Body of pancreas (tissue), 4 donors: ENCODE results near the gene GADD45GIP1. TPM values are rescaled to one million over a fixed set of nuclear protein-coding genes. Genes with fewer than 3 reads are reported as not detected.

ENCODE experiments used
- ATAC-seq: fragments of 150-250 bp; one replicate; pipeline ENCODE4 v1.9.1; 2016
- DNase-seq, 4 donors: peaks; one replicate each; pipeline ENCODE4 v3.0.0-alpha.2; 2019
- H3K27ac ChIP-seq, 4 donors: fragments of 200-600 bp; sonication (generic); 1 replicate in 3 of 4; 2 replicates in 1 of 4; pipeline versions ENCODE4 v1.5.1 to v1.6.1; 2016 to 2019; ENCODE audit warnings: mild to moderate bottlenecking in 1 of 4, mixed read lengths in 1 of 4, moderate library complexity in 1 of 4
- H3K27me3 ChIP-seq, 2 donors: fragments of 200-600 bp; sonication (generic); one replicate each; pipeline ENCODE4 v1.6.0; 2016; ENCODE audit warnings: mild to moderate bottlenecking in 1 of 2
- H3K36me3 ChIP-seq, 2 donors: fragments of 200-600 bp; sonication (generic); replicated peaks in 1 of 2; 2 replicates each; pipeline ENCODE4 v1.5.1; 2016; ENCODE audit warnings: low read depth in 2 of 2; ENCODE audit not compliant: insufficient read depth in 1 of 2
- H3K4me1 ChIP-seq: fragments of 200-600 bp; sonication (generic); one replicate; pipeline ENCODE4 v1.6.0; 2016
- H3K4me3 ChIP-seq, 2 donors: fragments of 200-600 bp; sonication (generic); 1 replicate in 1 of 2; 2 replicates in 1 of 2; pipeline ENCODE4 v1.5.1; 2016 to 2019
- H3K9me3 ChIP-seq, 3 donors: fragments of 200-600 bp; sonication (generic); 1 replicate in 2 of 3; 2 replicates in 1 of 3; pipeline ENCODE4 v1.5.1; 2016
- POLR2A ChIP-seq, 3 donors: fragments of 450-650 bp; IDR thresholded peaks; one replicate each; pipeline ENCODE4 v1.6.1; 2016; ENCODE audit warnings: antibody characterized with exemption in 3 of 3, mild to moderate bottlenecking in 2 of 3
- WGBS, 2 donors: methylation state at CpG; one replicate each; pipeline ENCODE4 v1.1.5; 2017; 5-methylcytosine and 5-hydroxymethylcytosine counted together
- intact Hi-C: fragments of 100-400 bp; cut with DNase I; formaldehyde crosslinking; loops from one replicate; pipeline ENCODE4 v1.15.1; 2023
- microRNA-seq, 2 donors: library from miRNA; unstranded; fragments of <30 nt; microRNA quantifications; one replicate each; pipeline ENCODE4, GENCODE V29; 2016; ENCODE audit warnings: borderline number of aligned reads in 2 of 2, borderline replicate concordance in 2 of 2
- small RNA-seq: library from RNA; depleted of rRNA; stranded (forward); fragments of <200 nt; gene quantifications from one replicate; pipeline ENCODE3, GENCODE V24; 2016
- total RNA-seq, 2 donors: library from RNA; depleted of rRNA; stranded (reverse); fragments of >200 nt; gene quantifications; one replicate each; pipeline ENCODE4 v1.1.0, GENCODE V29; 2016
- TF ChIP-seq, protein P1 (sequence below), 7 experiments: fragments of 450-650 bp in 4 of 7; fragments of 200-600 bp in 3 of 7; sonication (generic) in 3 of 7; IDR thresholded peaks; one replicate each; pipeline ENCODE4 v1.5.1; 2016 to 2019; ENCODE audit warnings: antibody characterized with exemption in 7 of 7

Gene GADD45GIP1
- total RNA-seq, 2 donors from 2014 or later = 31.3 to 42.0 TPM

DNA sequence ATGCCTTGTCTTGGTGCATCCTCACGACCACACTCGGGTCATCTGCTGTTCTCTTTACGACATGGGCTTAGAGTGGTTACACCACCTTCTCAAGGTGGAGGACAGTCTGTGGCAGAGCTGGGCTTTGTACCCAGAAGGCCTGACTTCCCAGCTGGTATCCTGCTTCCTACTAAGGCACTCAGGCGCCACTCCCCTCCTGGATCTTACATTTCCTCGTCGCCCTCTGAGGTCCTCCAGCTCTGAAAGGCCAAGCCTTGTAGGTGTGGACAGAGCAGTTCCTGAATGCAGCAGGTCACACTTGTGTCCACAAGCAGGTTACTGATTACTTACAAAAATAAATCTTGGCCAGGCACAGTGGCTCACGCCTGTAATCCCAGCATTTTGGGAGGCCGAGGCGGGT lies 49.9 kb downstream of the GADD45GIP1 start:
- 85 to 89% methylated on average over 9 of the region's 9 CpGs for WGBS, 2 donors
- ATAC-seq = no peak

More for the DNA sequence above, 49.9 kb downstream of the GADD45GIP1 start:
- H3K27ac ChIP-seq = no peak overlapping the region
- TF ChIP-seq POLR2A (IDR thresholded peaks at IDR 0.05) = no peak
- TF ChIP-seq, protein P1, sequence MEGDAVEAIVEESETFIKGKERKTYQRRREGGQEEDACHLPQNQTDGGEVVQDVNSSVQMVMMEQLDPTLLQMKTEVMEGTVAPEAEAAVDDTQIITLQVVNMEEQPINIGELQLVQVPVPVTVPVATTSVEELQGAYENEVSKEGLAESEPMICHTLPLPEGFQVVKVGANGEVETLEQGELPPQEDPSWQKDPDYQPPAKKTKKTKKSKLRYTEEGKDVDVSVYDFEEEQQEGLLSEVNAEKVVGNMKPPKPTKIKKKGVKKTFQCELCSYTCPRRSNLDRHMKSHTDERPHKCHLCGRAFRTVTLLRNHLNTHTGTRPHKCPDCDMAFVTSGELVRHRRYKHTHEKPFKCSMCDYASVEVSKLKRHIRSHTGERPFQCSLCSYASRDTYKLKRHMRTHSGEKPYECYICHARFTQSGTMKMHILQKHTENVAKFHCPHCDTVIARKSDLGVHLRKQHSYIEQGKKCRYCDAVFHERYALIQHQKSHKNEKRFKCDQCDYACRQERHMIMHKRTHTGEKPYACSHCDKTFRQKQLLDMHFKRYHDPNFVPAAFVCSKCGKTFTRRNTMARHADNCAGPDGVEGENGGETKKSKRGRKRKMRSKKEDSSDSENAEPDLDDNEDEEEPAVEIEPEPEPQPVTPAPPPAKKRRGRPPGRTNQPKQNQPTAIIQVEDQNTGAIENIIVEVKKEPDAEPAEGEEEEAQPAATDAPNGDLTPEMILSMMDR (IDR thresholded peaks at IDR 0.05) = no peak
- H3K36me3 ChIP-seq = no peaks in the 10 kb centered on the region
- peaks cover 1% of the 10 kb centered on the region for H3K4me1 ChIP-seq
- no peak for DNase-seq
- intact Hi-C loops = no loop called here
- no peaks in the 10 kb centered on the region for H3K9me3 ChIP-seq
- H3K4me3 ChIP-seq = no peak overlapping the region
- H3K27me3 ChIP-seq = no peaks in the 10 kb centered on the region

Small RNA genes within 50 kb of the gene (microRNA-seq; reads per million reads assigned to microRNA genes)
- gene MIR5695 = 0 reads per million in 2 donors
- gene MIR6515 = 1.4 to 2.7 reads per million in 2 donors

Small RNA genes within 50 kb of the gene (small RNA-seq; reads per million reads assigned to genes)
- gene MIR5695 (not detected), gene MIR6515 (not detected)

Other genes starting within 250 kb of the GADD45GIP1 start
- gene TNPO2, start 233.3 kb downstream of the GADD45GIP1 start, total RNA-seq = 10 to 100 TPM; 15.0 to 35.6 TPM
- gene TRIR, start 222.5 kb downstream of the GADD45GIP1 start, total RNA-seq = 100 to 1,000 TPM; 187 to 282 TPM
- 10 to 100 TPM; 13.2 to 22.8 TPM for gene GET3, start 219.7 kb downstream of the GADD45GIP1 start, total RNA-seq
- not detected for gene BEST2, start 205.4 kb downstream of the GADD45GIP1 start, total RNA-seq
- 100 to 1,000 TPM; 114 to 354 TPM for gene HOOK2, start 181.7 kb downstream of the GADD45GIP1 start, total RNA-seq
- 100 to 1,000 TPM; 219 to 485 TPM for gene JUNB, start 165.7 kb downstream of the GADD45GIP1 start, total RNA-seq
- 100 to 1,000 TPM; 105 to 146 TPM for gene PRDX2, start 155.4 kb downstream of the GADD45GIP1 start, total RNA-seq
- gene THSD8, start 155.2 kb downstream of the GADD45GIP1 start, total RNA-seq = not detected
- 1 to 10 TPM; 1.3 to 6.5 TPM for gene RNASEH2A, start 150.6 kb downstream of the GADD45GIP1 start, total RNA-seq
- under 1 TPM in 1 of 2 donors, not detected in 1; 0.52 TPM for gene RTBDN, start 122.6 kb downstream of the GADD45GIP1 start, total RNA-seq
- under 1 TPM in 1 of 2 donors, not detected in 1; 0.26 TPM for gene MAST1, start 118.7 kb downstream of the GADD45GIP1 start, total RNA-seq
- gene DNASE2, start 75.8 kb downstream of the GADD45GIP1 start, total RNA-seq = 10 to 100 TPM in 1 of 2 donors, 1 to 10 TPM in 1; 6.9 to 28.3 TPM
- gene KLF1, start 70.0 kb downstream of the GADD45GIP1 start, total RNA-seq = not detected
- gene GCDH, start 66.1 kb downstream of the GADD45GIP1 start, total RNA-seq = 10 to 100 TPM; 17.4 to 57.7 TPM
- not detected for gene SYCE2, start 37.9 kb downstream of the GADD45GIP1 start, total RNA-seq
- 10 to 100 TPM; 25.9 to 35.6 TPM for gene FARSA, start 23.5 kb downstream of the GADD45GIP1 start, total RNA-seq
- 100 to 1,000 TPM; 298 to 388 TPM for gene CALR, start 18.6 kb downstream of the GADD45GIP1 start, total RNA-seq
- gene RAD23A, start 11.4 kb downstream of the GADD45GIP1 start, total RNA-seq = 10 to 100 TPM; 53.7 to 94.6 TPM
- gene DAND5, start 12.4 kb upstream of the GADD45GIP1 start, total RNA-seq = not detected
- 10 to 100 TPM; 16.9 to 26.7 TPM for gene NFIX, start 38.3 kb upstream of the GADD45GIP1 start, total RNA-seq
- 1 to 10 TPM; 3.4 to 6.9 TPM for gene LYL1, start 145.6 kb upstream of the GADD45GIP1 start, total RNA-seq
- 10 to 100 TPM; 21.5 to 36.3 TPM for gene TRMT1, start 159.5 kb upstream of the GADD45GIP1 start, total RNA-seq
- gene NACC1, start 161.0 kb upstream of the GADD45GIP1 start, total RNA-seq = 10 to 100 TPM in 1 of 2 donors, 1 to 10 TPM in 1; 6.0 to 15.5 TPM
- 10 to 100 TPM; 54.2 to 65.3 TPM for gene STX10, start 193.2 kb upstream of the GADD45GIP1 start, total RNA-seq
- gene IER2, start 193.2 kb upstream of the GADD45GIP1 start, total RNA-seq = 100 to 1,000 TPM; 162 to 857 TPM